HepG2 (cell line): Measurements from ENCODE around the gene TBCD. TPM values are rescaled to one million over a fixed set of nuclear protein-coding genes. Genes with fewer than 3 reads are reported as not detected.

Source experiments
- EZH2 ChIP-seq: conservative IDR thresholded peaks from 2 replicates; pipeline ENCODE4 v1.6.1; 2012; ENCODE audit warnings: mild to moderate bottlenecking, low read depth, low read length, moderate library complexity
- HNRNPUL1 ChIP-seq: fragments of 200-400 bp; formaldehyde crosslinking; IDR thresholded peaks from 2 replicates; pipeline ENCODE4 v1.6.1; 2017; ENCODE audit warnings: low read depth, mild to moderate bottlenecking, low read length, moderate library complexity
- MEIS1 ChIP-seq: sonication (generic); formaldehyde crosslinking; IDR thresholded peaks from 2 replicates; pipeline ENCODE4 v1.9.0; 2021; ENCODE audit warnings: mild to moderate bottlenecking, missing genetic modification reagents, moderate library complexity, borderline replicate concordance
- ZNF329 ChIP-seq: sonication (generic); formaldehyde crosslinking; IDR thresholded peaks from 2 replicates; pipeline ENCODE4 v1.9.0; 2021; ENCODE audit warnings: low read depth, mild to moderate bottlenecking, missing genetic modification reagents
- ZNF460 ChIP-seq: sonication (generic); formaldehyde crosslinking; IDR thresholded peaks from 2 replicates; pipeline ENCODE4 v1.5.1; 2020; ENCODE audit warnings: missing genetic modification reagents, mild to moderate bottlenecking, borderline replicate concordance
- ZSCAN25 ChIP-seq: sonication (generic); formaldehyde crosslinking; IDR thresholded peaks from 2 replicates; pipeline ENCODE4 v1.8.0; 2022; ENCODE audit warnings: mild to moderate bottlenecking, missing genetic modification reagents
- polyA plus RNA-seq, 8 experiments: library from polyadenylated mRNA; depleted of rRNA in 3 of 8; stranded (reverse) in 7 of 8; unstranded in 1 of 8; fragments of >200 nt; fragmentation: Illumina TruSeq in 4 of 8; extraction: Trizol in 4 of 8; gene quantifications; 2 replicates each; pipeline versions ENCODE4 v1.2.1 to v1.2.3, GENCODE V29; 2011 to 2016; ENCODE audit warnings: low read depth in 4 of 8, missing spikeins in 1 of 8, mixed read lengths in 1 of 8; ENCODE audit not compliant: insufficient read depth in 1 of 8
- total RNA-seq, 5 experiments: library from RNA; depleted of rRNA; stranded (reverse); fragments of >200 nt; fragmentation: Illumina TruSeq; extraction: Trizol; gene quantifications; 2 replicates each; pipeline ENCODE4 v1.2.3, GENCODE V29; 2016; ENCODE audit warnings: low read depth in 1 of 5
- TF ChIP-seq, protein P1 (sequence below): sonication (generic); formaldehyde crosslinking; IDR thresholded peaks from 2 replicates; pipeline ENCODE4 v1.4.0; 2020; ENCODE audit warnings: low read depth, mild to moderate bottlenecking, missing genetic modification reagents
- TF ChIP-seq, protein P2 (sequence below): sonication (generic); formaldehyde crosslinking; IDR thresholded peaks from 2 replicates; pipeline ENCODE4 v1.8.1; 2023; ENCODE audit warnings: mild to moderate bottlenecking, inconsistent platforms, moderate library complexity, missing genetic modification reagents, borderline replicate concordance
- TF ChIP-seq, protein P3 (sequence below): sonication (generic); formaldehyde crosslinking; IDR thresholded peaks from 2 replicates; pipeline ENCODE4 v1.5.0; 2020; ENCODE audit warnings: mild to moderate bottlenecking, missing genetic modification reagents
- TF ChIP-seq, protein P4 (sequence below): sonication (generic); formaldehyde crosslinking; IDR thresholded peaks from 2 replicates; pipeline ENCODE4 v1.4.0; 2020; ENCODE audit warnings: missing genetic modification reagents
- TF ChIP-seq, protein P5 (sequence below): sonication (generic); formaldehyde crosslinking; conservative IDR thresholded peaks from 2 replicates; pipeline ENCODE4 v1.4.0; 2020; ENCODE audit warnings: mild to moderate bottlenecking, missing genetic modification reagents, moderate library complexity

Gene TBCD
- total and polyA plus RNA-seq, 2 of the 13 experiments (the other 11 are each of a cell fraction or from before 2014, with no cell fraction given) = 33.9 to 54.8 TPM

DNA sequence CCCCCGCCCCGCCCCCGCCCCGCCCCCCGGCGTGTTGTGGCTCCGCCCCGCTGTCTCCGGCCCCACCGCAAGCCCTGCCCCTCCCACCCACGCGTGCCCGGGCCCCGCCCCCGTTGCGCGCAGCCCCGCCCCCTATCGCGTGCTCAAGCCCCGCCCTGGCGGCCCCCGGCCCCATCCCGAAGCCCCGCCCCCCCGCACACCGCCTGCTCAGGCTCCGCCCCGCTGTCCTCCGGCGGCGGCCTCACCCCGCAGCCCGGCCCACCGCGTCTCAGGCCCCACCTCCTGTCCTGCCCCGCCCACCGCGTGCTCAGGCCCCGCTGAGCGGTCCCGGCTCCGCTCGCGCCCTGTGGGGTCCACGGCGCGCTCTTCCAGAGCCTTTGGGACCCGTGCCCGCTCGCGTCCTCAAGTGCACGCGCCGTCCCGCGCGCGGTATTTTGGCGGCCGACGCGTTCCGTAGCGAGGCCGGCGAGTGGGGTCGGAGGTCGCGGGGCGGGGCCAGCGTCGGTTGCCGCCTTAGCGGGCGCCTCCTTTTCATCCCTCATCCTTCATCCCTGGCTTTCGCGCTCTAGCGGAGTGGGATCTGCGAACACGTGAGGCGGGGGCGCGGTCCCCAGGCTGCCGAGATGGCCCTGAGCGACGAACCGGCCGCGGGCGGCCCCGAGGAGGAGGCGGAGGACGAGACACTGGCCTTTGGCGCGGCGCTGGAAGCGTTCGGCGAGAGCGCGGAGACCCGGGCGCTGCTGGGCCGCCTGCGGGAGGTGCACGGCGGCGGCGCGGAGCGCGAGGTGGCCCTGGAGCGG, at the start of gene TBCD (continued):
- TF ChIP-seq, protein P1, sequence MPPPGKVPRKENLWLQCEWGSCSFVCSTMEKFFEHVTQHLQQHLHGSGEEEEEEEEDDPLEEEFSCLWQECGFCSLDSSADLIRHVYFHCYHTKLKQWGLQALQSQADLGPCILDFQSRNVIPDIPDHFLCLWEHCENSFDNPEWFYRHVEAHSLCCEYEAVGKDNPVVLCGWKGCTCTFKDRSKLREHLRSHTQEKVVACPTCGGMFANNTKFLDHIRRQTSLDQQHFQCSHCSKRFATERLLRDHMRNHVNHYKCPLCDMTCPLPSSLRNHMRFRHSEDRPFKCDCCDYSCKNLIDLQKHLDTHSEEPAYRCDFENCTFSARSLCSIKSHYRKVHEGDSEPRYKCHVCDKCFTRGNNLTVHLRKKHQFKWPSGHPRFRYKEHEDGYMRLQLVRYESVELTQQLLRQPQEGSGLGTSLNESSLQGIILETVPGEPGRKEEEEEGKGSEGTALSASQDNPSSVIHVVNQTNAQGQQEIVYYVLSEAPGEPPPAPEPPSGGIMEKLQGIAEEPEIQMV (CRISPR knock-in tag) = peak; percentile 86
- no peak; the same call in 1 of the 2 replicates for TF ChIP-seq HNRNPUL1
- no peak; the same call in 1 of the 2 replicates for TF ChIP-seq ZNF460
- TF ChIP-seq, protein P2, sequence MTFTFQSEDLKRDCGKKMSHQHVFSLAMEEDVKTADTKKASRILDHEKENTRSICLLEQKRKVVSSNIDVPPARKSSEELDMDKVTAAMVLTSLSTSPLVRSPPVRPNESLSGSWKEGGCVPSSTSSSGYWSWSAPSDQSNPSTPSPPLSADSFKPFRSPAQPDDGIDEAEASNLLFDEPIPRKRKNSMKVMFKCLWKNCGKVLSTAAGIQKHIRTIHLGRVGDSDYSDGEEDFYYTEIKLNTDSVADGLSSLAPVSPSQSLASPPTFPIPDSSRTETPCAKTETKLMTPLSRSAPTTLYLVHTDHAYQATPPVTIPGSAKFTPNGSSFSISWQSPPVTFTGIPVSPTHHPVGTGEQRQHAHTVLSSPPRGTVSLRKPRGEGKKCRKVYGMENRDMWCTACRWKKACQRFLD = peak; percentile 86
- no peak; the same call in 1 of the 2 replicates for TF ChIP-seq ZNF329 (CRISPR knock-in tag)
- TF ChIP-seq, protein P3, sequence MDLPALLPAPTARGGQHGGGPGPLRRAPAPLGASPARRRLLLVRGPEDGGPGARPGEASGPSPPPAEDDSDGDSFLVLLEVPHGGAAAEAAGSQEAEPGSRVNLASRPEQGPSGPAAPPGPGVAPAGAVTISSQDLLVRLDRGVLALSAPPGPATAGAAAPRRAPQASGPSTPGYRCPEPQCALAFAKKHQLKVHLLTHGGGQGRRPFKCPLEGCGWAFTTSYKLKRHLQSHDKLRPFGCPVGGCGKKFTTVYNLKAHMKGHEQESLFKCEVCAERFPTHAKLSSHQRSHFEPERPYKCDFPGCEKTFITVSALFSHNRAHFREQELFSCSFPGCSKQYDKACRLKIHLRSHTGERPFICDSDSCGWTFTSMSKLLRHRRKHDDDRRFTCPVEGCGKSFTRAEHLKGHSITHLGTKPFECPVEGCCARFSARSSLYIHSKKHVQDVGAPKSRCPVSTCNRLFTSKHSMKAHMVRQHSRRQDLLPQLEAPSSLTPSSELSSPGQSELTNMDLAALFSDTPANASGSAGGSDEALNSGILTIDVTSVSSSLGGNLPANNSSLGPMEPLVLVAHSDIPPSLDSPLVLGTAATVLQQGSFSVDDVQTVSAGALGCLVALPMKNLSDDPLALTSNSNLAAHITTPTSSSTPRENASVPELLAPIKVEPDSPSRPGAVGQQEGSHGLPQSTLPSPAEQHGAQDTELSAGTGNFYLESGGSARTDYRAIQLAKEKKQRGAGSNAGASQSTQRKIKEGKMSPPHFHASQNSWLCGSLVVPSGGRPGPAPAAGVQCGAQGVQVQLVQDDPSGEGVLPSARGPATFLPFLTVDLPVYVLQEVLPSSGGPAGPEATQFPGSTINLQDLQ = no peak
- peak; percentile 94 for TF ChIP-seq MEIS1 (CRISPR knock-in tag)
- TF ChIP-seq EZH2 = no peak
- TF ChIP-seq, protein P4, sequence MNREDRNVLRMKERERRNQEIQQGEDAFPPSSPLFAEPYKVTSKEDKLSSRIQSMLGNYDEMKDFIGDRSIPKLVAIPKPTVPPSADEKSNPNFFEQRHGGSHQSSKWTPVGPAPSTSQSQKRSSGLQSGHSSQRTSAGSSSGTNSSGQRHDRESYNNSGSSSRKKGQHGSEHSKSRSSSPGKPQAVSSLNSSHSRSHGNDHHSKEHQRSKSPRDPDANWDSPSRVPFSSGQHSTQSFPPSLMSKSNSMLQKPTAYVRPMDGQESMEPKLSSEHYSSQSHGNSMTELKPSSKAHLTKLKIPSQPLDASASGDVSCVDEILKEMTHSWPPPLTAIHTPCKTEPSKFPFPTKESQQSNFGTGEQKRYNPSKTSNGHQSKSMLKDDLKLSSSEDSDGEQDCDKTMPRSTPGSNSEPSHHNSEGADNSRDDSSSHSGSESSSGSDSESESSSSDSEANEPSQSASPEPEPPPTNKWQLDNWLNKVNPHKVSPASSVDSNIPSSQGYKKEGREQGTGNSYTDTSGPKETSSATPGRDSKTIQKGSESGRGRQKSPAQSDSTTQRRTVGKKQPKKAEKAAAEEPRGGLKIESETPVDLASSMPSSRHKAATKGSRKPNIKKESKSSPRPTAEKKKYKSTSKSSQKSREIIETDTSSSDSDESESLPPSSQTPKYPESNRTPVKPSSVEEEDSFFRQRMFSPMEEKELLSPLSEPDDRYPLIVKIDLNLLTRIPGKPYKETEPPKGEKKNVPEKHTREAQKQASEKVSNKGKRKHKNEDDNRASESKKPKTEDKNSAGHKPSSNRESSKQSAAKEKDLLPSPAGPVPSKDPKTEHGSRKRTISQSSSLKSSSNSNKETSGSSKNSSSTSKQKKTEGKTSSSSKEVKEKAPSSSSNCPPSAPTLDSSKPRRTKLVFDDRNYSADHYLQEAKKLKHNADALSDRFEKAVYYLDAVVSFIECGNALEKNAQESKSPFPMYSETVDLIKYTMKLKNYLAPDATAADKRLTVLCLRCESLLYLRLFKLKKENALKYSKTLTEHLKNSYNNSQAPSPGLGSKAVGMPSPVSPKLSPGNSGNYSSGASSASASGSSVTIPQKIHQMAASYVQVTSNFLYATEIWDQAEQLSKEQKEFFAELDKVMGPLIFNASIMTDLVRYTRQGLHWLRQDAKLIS (CRISPR knock-in tag) = no peak
- TF ChIP-seq, protein P5, sequence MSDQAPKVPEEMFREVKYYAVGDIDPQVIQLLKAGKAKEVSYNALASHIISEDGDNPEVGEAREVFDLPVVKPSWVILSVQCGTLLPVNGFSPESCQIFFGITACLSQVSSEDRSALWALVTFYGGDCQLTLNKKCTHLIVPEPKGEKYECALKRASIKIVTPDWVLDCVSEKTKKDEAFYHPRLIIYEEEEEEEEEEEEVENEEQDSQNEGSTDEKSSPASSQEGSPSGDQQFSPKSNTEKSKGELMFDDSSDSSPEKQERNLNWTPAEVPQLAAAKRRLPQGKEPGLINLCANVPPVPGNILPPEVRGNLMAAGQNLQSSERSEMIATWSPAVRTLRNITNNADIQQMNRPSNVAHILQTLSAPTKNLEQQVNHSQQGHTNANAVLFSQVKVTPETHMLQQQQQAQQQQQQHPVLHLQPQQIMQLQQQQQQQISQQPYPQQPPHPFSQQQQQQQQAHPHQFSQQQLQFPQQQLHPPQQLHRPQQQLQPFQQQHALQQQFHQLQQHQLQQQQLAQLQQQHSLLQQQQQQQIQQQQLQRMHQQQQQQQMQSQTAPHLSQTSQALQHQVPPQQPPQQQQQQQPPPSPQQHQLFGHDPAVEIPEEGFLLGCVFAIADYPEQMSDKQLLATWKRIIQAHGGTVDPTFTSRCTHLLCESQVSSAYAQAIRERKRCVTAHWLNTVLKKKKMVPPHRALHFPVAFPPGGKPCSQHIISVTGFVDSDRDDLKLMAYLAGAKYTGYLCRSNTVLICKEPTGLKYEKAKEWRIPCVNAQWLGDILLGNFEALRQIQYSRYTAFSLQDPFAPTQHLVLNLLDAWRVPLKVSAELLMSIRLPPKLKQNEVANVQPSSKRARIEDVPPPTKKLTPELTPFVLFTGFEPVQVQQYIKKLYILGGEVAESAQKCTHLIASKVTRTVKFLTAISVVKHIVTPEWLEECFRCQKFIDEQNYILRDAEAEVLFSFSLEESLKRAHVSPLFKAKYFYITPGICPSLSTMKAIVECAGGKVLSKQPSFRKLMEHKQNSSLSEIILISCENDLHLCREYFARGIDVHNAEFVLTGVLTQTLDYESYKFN (CRISPR knock-in tag) = peak; percentile 74
- TF ChIP-seq ZSCAN25 = peak; percentile 78; the same call in 1 of the 2 replicates
- TF ChIP-seq, all 625 proteins: peak for 409
